ENCODE results near the gene MRPL3. TPM values are rescaled to one million over a fixed set of nuclear protein-coding genes. Genes with fewer than 3 reads are reported as not detected.

Gene MRPL3
- total RNA-seq, 2 donors from 2014 or later = 33.1 to 35.0 TPM

DNA sequence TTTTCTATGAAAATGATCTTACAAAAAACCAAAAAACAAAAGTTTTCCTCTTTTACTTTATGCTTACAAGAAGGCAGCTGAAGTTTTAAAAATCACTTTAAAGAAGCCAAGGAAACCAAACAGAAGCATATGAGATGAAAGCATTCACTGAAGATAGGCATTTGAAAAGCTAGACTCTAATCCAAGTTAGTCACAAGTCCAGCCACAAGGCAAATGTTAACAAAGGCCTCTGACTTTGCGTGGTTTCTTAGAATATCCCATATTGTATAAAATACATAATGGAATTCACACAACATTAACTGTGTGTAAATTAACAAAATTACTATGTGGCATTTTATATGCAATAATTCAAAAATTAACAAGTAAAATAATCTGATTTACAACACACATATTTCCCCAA, 17.7 kb downstream of the MRPL3 start:
- H3K36me3 Mint-ChIP-seq (ENCODE audit: low read depth) = peaks cover 4% of the 10 kb centered on the region
- DNase-seq (no peak), ATAC-seq (no peak)
- peak overlapping the region; percentile 45 for H3K27ac Mint-ChIP-seq
- H3K9me3 ChIP-seq (ENCODE audit: control insufficient read depth, low read length, poor library complexity, severe bottlenecking) = no peaks in the 10 kb centered on the region
- H3K27me3 Mint-ChIP-seq = no peaks in the 10 kb centered on the region
- H3K4me1 Mint-ChIP-seq = peaks cover 14% of the 10 kb centered on the region
- H3K4me3 Mint-ChIP-seq = no peak overlapping the region

DNA sequence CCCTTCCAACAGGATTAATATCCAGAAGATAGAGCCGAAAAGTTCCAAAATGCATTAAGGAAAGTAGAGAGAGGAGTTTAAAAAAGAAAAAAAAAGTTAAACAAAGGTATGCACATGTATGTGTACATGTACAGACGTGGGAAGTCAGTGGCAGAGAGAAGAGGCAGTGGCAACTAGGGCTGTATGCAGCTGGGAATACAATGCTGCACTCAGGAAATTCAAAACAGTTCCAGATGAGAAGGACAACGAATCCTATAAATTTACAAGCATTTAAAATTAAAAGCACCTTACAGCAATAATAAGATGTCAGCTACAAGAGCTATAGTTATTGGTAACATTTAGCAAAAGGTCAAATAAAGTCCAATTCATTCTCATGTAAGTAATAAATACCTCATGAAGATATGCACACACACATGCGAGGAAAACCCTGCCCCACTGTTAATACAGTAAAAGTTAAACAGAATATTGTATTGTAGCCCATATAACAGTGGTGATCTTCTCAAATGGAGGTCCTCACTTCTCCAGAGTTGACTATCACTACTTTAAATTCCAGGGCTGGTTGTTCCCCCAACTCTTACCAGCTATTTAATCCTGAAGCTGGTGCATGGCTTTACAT, 18.2 kb downstream of the MRPL3 start:
- no peak for ATAC-seq
- no peak overlapping the region for H3K4me3 Mint-ChIP-seq
- no peak overlapping the region for H3K27ac Mint-ChIP-seq
- peaks cover 14% of the 10 kb centered on the region for H3K4me1 Mint-ChIP-seq
- H3K36me3 Mint-ChIP-seq (ENCODE audit: low read depth) = peaks cover 6% of the 10 kb centered on the region
- no peak for DNase-seq
- no peaks in the 10 kb centered on the region for H3K9me3 ChIP-seq (ENCODE audit: control insufficient read depth, low read length, poor library complexity, severe bottlenecking)
- H3K27me3 Mint-ChIP-seq = no peaks in the 10 kb centered on the region

- no peaks in the 10 kb centered on the region for H3K27me3 Mint-ChIP-seq
- peaks cover 17% of the 10 kb centered on the region for H3K4me1 Mint-ChIP-seq
- DNase-seq = no peak
- H3K36me3 Mint-ChIP-seq (ENCODE audit: low read depth) = peaks cover 11% of the 10 kb centered on the region
- no peak overlapping the region for H3K27ac Mint-ChIP-seq
- H3K4me3 Mint-ChIP-seq = no peak overlapping the region
- ATAC-seq = no peak
- H3K9me3 ChIP-seq (ENCODE audit: control insufficient read depth, low read length, poor library complexity, severe bottlenecking) = no peaks in the 10 kb centered on the region
These were observed 22.7 kb downstream of the MRPL3 start for GRCh38 chr3:131480116-131480515.

GRCh38 chr3:131477813-131478212, 25.0 kb downstream of the MRPL3 start:
- no peak for ATAC-seq
- Mint-ChIP-seq H3K4me1 (peaks cover 29% of the 10 kb centered on the region), H3K4me3 (no peak overlapping the region), H3K36me3 (ENCODE audit: low read depth) (peaks cover 12% of the 10 kb centered on the region), H3K27me3 (no peaks in the 10 kb centered on the region), H3K27ac (no peak overlapping the region)
- no peaks in the 10 kb centered on the region for H3K9me3 ChIP-seq (ENCODE audit: control insufficient read depth, low read length, poor library complexity, severe bottlenecking)
- DNase-seq = no peak

DNA sequence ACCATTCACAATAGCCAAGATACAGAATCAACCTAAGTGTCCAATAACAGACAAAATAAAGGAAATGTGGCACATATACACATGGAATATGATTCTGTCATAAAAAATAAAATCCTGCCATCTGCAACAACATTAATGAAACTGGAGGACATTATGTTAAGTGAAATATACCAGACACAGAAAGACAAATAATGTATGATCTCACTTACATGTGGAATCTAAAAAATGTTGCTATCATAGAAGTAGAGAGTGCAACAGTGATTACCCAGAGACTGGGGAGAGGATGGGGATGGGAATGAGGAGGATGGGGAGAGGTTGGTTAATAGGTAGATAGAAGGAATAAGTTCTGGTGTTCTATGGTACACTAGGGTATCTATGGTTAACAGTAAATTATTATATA, 28.7 kb downstream of the MRPL3 start:
- Mint-ChIP-seq H3K36me3 (ENCODE audit: low read depth) (peaks cover 21% of the 10 kb centered on the region), H3K27me3 (no peaks in the 10 kb centered on the region), H3K4me3 (no peak overlapping the region), H3K4me1 (peaks cover 40% of the 10 kb centered on the region), H3K27ac (peak overlapping the region; percentile 0)
- ATAC-seq (no peak), DNase-seq (no peak)
- H3K9me3 ChIP-seq (ENCODE audit: control insufficient read depth, low read length, poor library complexity, severe bottlenecking) = no peaks in the 10 kb centered on the region

- no peaks in the 10 kb centered on the region for H3K27me3 Mint-ChIP-seq
- H3K9me3 ChIP-seq (ENCODE audit: control insufficient read depth, low read length, poor library complexity, severe bottlenecking) = no peaks in the 10 kb centered on the region
- peaks cover 29% of the 10 kb centered on the region for H3K4me1 Mint-ChIP-seq
- no peak overlapping the region for H3K4me3 Mint-ChIP-seq
- peaks cover 23% of the 10 kb centered on the region for H3K36me3 Mint-ChIP-seq (ENCODE audit: low read depth)
- no peak for ATAC-seq
- DNase-seq = no peak
- H3K27ac Mint-ChIP-seq = peak overlapping the region; percentile 78
These were observed 32.4 kb downstream of the MRPL3 start for GRCh38 chr3:131470377-131470776.

DNA sequence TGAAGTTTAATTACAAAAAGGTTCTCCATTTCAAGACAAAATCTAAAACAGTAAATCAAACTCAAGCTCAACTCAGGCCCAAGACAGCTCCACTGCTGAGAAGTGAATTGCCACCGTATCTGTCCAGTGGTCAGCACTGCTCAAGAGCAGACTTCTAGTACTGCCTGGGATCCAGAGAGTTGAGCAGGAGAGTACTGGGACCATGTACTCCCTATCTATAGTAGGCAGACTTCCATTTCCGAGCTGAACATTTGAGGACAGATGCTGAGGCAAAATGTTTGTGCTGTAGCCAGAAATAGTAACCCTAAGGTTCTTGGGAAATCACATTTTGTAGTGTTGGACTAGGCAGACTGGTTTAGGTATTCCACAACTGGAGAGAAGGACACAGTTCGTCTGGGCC, 44.1 kb downstream of the MRPL3 start:
- Mint-ChIP-seq H3K27me3 (no peaks in the 10 kb centered on the region), H3K36me3 (ENCODE audit: low read depth) (peaks cover 4% of the 10 kb centered on the region), H3K27ac (no peak overlapping the region), H3K4me3 (no peak overlapping the region), H3K4me1 (no peaks in the 10 kb centered on the region)
- ATAC-seq = no peak
- H3K9me3 ChIP-seq (ENCODE audit: control insufficient read depth, low read length, poor library complexity, severe bottlenecking) = no peaks in the 10 kb centered on the region
- no peak for DNase-seq

- no peaks in the 10 kb centered on the region for H3K27me3 Mint-ChIP-seq
- no peak for ATAC-seq
- H3K36me3 Mint-ChIP-seq (ENCODE audit: low read depth) = peaks cover 4% of the 10 kb centered on the region
- DNase-seq = no peak
- no peaks in the 10 kb centered on the region for H3K9me3 ChIP-seq (ENCODE audit: control insufficient read depth, low read length, poor library complexity, severe bottlenecking)
- H3K27ac Mint-ChIP-seq = no peak overlapping the region
- H3K4me3 Mint-ChIP-seq = no peak overlapping the region
- no peaks in the 10 kb centered on the region for H3K4me1 Mint-ChIP-seq
These were observed 45.6 kb downstream of the MRPL3 start for GRCh38 chr3:131457220-131457619.

GRCh38 chr3:131454501-131454900, 48.3 kb downstream of the MRPL3 start:
- ATAC-seq (no peak), DNase-seq (no peak)
- Mint-ChIP-seq H3K4me1 (no peaks in the 10 kb centered on the region), H3K27me3 (no peaks in the 10 kb centered on the region), H3K27ac (no peak overlapping the region), H3K36me3 (ENCODE audit: low read depth) (peaks cover 2% of the 10 kb centered on the region), H3K4me3 (no peak overlapping the region)
- no peaks in the 10 kb centered on the region for H3K9me3 ChIP-seq (ENCODE audit: control insufficient read depth, low read length, poor library complexity, severe bottlenecking)

- no peaks in the 10 kb centered on the region for H3K9me3 ChIP-seq (ENCODE audit: control insufficient read depth, low read length, poor library complexity, severe bottlenecking)
- Mint-ChIP-seq H3K36me3 (ENCODE audit: low read depth) (peaks cover 2% of the 10 kb centered on the region), H3K4me1 (no peaks in the 10 kb centered on the region), H3K27me3 (no peaks in the 10 kb centered on the region), H3K27ac (no peak overlapping the region), H3K4me3 (no peak overlapping the region)
- DNase-seq = no peak
- ATAC-seq = no peak
These were observed 49.2 kb downstream of the MRPL3 start for GRCh38 chr3:131453533-131453932.

DNA sequence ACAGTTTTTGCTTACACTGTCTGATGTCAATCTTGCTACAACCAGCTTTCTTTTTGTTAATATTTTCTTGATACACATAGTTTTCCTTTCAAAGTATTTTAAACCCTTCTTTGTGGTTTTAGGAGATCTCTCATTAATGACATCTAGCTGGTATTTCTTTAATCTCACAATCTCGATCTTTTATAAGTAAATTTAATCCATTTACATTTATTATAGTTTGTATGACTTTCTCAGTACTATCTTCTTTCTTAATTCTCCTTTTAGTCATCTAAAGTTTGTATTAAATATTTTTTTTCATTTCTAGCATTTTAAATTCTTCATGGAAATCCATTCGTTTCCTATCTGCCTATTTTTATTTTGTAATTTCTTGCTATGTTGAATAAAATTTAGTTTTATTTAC, 55.4 kb downstream of the MRPL3 start:
- Mint-ChIP-seq H3K27me3 (no peaks in the 10 kb centered on the region), H3K36me3 (ENCODE audit: low read depth) (no peaks in the 10 kb centered on the region), H3K27ac (no peak overlapping the region), H3K4me3 (no peak overlapping the region), H3K4me1 (no peaks in the 10 kb centered on the region)
- DNase-seq (no peak), ATAC-seq (no peak)
- H3K9me3 ChIP-seq (ENCODE audit: control insufficient read depth, low read length, poor library complexity, severe bottlenecking) = no peaks in the 10 kb centered on the region

DNA sequence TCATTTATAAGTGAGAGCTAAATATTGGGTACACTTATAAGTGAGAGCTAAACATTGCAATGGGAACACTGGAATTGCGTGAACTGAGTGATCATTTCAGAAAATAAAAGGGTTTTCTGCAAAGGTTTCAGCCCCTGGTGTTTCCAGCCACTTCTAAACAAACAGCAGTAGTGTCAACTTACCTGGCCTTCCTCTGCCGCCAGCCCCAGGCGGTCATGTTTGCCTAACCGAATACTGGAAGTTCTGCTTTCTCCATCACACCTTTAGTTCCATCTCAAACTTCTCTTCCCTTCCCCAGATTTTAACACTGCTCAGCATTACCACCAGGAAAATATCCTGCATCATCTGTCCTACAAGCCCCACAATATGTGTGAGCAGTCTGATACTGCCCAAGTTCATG, 58.6 kb downstream of the MRPL3 start:
- ATAC-seq (no peak), DNase-seq (no peak)
- H3K36me3 Mint-ChIP-seq (ENCODE audit: low read depth) = no peaks in the 10 kb centered on the region
- H3K9me3 ChIP-seq (ENCODE audit: control insufficient read depth, low read length, poor library complexity, severe bottlenecking) = no peaks in the 10 kb centered on the region
- H3K4me3 Mint-ChIP-seq = no peak overlapping the region
- H3K27me3 Mint-ChIP-seq = no peaks in the 10 kb centered on the region
- H3K4me1 Mint-ChIP-seq = no peaks in the 10 kb centered on the region
- no peak overlapping the region for H3K27ac Mint-ChIP-seq

DNA sequence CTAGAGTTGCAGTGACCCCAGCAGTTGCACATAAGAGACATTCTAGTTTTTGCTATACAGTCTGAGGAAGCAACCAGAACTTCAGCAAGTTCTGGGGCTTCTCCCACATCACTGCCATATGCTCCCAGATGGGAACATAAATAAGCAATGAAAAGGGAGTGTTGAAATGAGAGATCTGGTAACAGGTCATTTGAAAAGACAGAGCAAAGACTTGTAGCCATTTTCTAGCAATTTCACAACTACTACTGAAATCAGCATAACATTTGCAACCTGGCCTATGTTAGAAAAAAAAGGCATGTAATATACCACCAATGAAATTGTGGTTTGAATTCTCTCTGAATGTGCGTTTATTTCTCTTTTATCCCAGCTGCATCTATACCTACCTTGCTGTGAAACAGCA, 63.7 kb downstream of the MRPL3 start:
- Mint-ChIP-seq H3K4me3 (no peak overlapping the region), H3K4me1 (no peaks in the 10 kb centered on the region), H3K27me3 (no peaks in the 10 kb centered on the region), H3K36me3 (ENCODE audit: low read depth) (no peaks in the 10 kb centered on the region), H3K27ac (no peak overlapping the region)
- DNase-seq (no peak), ATAC-seq (no peak)
- H3K9me3 ChIP-seq (ENCODE audit: control insufficient read depth, low read length, poor library complexity, severe bottlenecking) = no peaks in the 10 kb centered on the region

DNA sequence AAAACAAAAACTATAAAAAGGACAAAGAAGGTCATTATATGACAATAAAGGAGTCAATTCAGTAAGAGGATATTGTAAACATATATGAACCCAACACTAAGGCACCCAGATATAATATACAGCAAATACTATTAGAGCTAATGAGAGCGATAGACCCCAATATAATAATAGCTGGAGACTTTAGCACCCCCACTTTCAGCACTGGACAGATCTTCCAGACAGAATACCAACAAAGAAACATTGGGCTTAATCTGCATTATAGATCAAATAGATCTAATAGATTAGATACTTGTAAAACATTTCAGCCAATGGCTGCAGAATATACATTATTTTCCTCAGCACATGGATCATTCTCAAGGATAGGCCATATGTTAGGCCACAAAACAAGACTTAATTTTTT, 67.8 kb downstream of the MRPL3 start:
- Mint-ChIP-seq H3K4me1 (no peaks in the 10 kb centered on the region), H3K36me3 (ENCODE audit: low read depth) (no peaks in the 10 kb centered on the region), H3K4me3 (no peak overlapping the region), H3K27me3 (no peaks in the 10 kb centered on the region), H3K27ac (no peak overlapping the region)
- no peak for ATAC-seq
- no peak for DNase-seq
- H3K9me3 ChIP-seq (ENCODE audit: control insufficient read depth, low read length, poor library complexity, severe bottlenecking) = no peaks in the 10 kb centered on the region

Data from T-helper 17 cell (primary cell).